ENCODE results near the gene MDN1.
"Not testable (repeated sequence)": the region's sequence is repeated elsewhere in the genome, so short reads cannot be mapped to it uniquely, and the experiment has no call there.

MDN1 gene

GRCh38 chr6:89662659-89663223, 156.9 kb downstream of the MDN1 start:
- no peak overlapping the region for H3K27ac ChIP-seq
- DNase-seq (ENCODE audit: low read depth, low spot score), result no peak

DNA sequence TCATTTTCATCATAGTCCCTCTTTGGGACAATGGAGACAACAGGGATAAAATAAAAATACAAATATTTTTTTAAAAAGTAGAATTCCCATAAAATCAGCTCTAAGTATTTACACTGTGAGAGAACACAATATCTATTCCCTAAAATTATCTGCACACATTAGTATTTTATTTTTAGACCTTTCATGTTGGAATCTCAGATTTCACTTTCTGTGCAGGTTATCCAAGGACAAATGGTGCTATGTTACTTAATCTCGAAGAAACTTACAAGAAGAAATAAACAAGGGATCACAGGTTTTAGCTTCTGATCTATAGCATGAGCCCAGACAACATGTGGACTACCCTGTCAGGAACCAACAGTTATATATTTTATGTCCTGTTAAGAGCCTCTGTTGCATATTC, 158.0 kb downstream of the MDN1 start:
- H3K27ac ChIP-seq, result no peak overlapping the region
- no peak for DNase-seq (ENCODE audit: low read depth, low spot score)

DNA sequence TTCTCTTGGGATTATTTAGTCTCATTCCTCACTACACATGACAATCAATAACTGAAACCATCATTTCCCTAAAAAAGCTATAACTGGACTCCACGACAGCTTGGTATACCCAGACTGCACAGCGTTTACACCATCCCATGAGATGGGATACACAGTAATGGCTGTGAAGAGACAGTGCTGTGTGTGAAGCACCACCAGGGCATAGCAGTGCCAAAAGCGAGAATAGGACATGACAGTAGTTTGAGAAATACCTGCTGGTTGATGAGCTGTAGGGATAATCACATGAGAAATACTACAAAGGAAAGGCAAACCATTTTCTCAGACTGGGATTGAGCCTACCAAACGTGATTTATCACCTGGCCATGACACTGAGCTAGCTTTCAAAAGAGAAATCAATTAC, 158.6 kb downstream of the MDN1 start:
- no peak overlapping the region for H3K27ac ChIP-seq
- DNase-seq (ENCODE audit: low read depth, low spot score), result no peak

GRCh38 chr6:89657445-89658158, 162.0 kb downstream of the MDN1 start:
- H3K27ac ChIP-seq, result no peak overlapping the region
- DNase-seq (ENCODE audit: low read depth, low spot score), result no peak

GRCh38 chr6:89655122-89655521, 164.5 kb downstream of the MDN1 start:
- H3K27ac ChIP-seq, result no peak overlapping the region
- no peak for DNase-seq (ENCODE audit: low read depth, low spot score)

- H3K27ac ChIP-seq, result no peak overlapping the region
- no peak for DNase-seq (ENCODE audit: low read depth, low spot score)
Observed at GRCh38 chr6:89650579-89650978, 169.0 kb downstream of the MDN1 start.

GRCh38 chr6:89649682-89650081, 169.9 kb downstream of the MDN1 start:
- no peak for DNase-seq (ENCODE audit: low read depth, low spot score)
- no peak overlapping the region for H3K27ac ChIP-seq

DNA sequence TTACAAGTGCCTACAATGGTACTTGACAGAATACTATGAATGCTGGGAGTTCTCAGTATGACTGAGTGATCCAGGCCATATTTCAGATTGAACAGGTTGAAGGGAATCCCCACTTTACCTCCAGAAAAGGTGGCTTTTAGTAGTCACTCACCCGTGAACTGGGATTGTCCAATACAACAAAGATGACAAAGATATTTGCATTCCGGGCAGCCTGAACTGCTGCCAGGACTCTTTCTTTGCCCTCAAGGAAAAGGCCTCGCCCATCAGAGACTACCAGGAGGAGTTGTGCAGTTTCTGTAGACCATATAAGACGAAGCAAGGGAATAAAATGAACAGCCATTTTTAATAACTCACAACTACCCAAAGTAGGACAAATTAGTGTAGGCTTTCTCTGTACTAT, 174.7 kb downstream of the MDN1 start:
- DNase-seq (ENCODE audit: low read depth, low spot score), result no peak
- peak overlapping the region; percentile 36 for H3K27ac ChIP-seq

GRCh38 chr6:89643406-89643805, 176.2 kb downstream of the MDN1 start:
- no peak for DNase-seq (ENCODE audit: low read depth, low spot score)
- H3K27ac ChIP-seq, result no peak overlapping the region

- H3K27ac ChIP-seq, result no peak overlapping the region
- no peak for DNase-seq (ENCODE audit: low read depth, low spot score)
Observed at GRCh38 chr6:89642956-89643355, 176.6 kb downstream of the MDN1 start.

DNA sequence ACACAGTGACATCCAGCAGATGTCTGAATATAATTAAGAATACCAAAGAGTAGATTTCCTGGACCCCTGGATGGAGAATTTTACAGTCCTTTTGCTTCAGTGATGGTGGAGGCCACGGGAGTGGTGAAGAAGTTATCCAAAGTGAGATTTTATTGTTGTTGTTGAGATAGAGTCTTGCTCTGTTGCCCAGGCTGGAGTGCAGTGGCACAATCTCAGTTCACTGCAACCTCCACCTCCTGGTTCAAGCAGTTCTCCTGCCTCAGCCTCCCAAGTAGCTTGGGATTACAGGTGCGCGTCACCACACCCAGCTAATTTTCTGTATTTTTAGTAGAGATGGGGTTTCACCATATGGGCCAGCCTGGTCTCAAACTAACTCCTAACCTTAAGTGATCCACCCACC, 178.0 kb downstream of the MDN1 start:
- DNase-seq (ENCODE audit: low read depth, low spot score), result not testable (repeated sequence)
- peak overlapping the region; percentile 26 for H3K27ac ChIP-seq

DNA sequence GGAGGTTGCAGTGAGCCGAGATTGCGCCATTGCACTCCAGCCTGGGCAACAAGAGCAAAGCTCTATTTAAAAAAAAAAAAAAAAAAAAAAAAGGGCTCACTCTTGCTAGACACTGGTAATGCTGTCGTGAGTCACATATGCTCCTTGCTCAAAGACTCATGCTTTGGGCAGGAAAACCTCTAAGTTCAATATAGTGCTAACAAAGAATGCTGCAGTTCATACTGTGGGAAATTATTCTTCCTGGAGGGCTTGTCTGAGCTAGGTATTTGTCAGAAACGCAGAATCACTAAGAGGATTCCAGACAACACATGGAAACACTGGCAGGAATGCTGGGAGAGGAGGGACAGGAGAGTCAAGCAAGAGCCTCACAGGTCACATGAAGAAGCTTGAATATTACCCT, 178.8 kb downstream of the MDN1 start:
- peak overlapping the region; percentile 26 for H3K27ac ChIP-seq
- DNase-seq (ENCODE audit: low read depth, low spot score), result no peak

GRCh38 chr6:89638320-89639195, 181.0 kb downstream of the MDN1 start, which contains the start of gene LYRM2:
Gene LYRM2, minus strand, starts transcription at chr6:89638747. Its CDS starts 31 bp downstream, at chr6:89638716.
- peak; percentile 64 for DNase-seq (ENCODE audit: low read depth, low spot score)
- peak within 1 kb of the TSS; percentile 90 for H3K27ac ChIP-seq

- DNase-seq (ENCODE audit: low read depth, low spot score), result no peak
- H3K27ac ChIP-seq, result peak overlapping the region; percentile 90
Observed at GRCh38 chr6:89637960-89638319, 181.7 kb downstream of the MDN1 start.

DNA sequence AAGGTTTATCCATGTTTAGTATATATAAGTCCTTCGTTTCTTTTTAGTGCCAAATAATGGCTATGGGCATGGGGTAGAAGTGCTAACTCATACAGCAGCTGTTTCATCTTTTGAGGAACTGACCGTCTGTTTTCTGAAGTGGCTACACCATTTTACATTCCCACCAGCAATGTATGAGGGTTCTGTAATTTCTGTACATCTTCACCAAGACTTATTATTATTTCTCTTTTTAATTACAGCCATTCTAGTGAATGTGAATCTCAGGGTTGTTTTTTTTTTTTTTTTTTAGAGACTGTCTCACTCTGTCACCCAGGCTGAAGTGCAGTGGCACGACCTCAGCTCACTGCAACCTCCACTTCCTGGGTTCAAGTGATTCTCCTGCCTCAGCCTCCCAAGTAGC, 183.2 kb downstream of the MDN1 start:
- DNase-seq (ENCODE audit: low read depth, low spot score); H3K27ac ChIP-seq: not testable (repeated sequence)

- H3K27ac ChIP-seq, result no peak overlapping the region
- no peak for DNase-seq (ENCODE audit: low read depth, low spot score)
Observed at GRCh38 chr6:89630488-89630887, 189.1 kb downstream of the MDN1 start.

DNA sequence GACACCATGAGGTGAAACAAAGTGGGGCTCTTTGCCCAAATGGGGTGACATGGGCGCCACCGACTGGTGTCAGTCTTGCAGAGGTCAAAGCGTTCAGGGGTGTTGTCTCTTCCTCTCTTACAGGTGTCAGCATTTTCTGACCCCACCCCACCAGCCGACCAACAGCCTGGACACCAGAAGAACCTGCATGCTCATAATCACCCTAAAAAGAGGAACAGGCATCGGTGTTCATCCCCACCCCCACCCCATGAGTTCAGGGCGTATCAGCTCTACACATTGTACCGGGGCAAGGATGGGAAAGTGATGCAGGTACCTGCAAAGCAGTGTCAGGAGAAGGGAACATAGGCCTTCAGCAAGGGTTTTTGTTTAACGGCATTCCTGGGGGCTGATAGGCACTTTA, 195.8 kb downstream of the MDN1 start:
- H3K27ac ChIP-seq, result no peak overlapping the region
- no peak for DNase-seq (ENCODE audit: low read depth, low spot score)

DNA sequence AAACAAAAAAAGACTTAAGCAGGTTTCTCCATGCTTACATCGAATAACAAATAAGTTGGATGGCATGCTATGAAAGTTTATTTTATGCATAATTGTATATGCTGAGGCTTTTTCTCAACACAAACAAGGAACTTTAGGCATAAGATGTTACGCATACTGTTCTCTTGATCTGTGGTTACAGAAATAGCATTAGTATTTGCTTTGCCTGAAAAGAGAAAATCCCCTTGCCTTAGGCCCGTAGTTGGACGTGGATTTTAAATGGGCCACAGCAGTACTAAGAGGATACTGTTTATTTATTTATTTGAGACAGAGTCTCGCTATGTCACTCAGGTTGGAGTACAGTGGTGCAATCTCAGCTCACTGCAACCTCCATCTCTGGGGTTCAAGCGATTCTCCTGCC, 200.0 kb downstream of the MDN1 start:
- no peak for DNase-seq (ENCODE audit: low read depth, low spot score)
- H3K27ac ChIP-seq, result no peak overlapping the region

- no peak overlapping the region for H3K27ac ChIP-seq
- DNase-seq (ENCODE audit: low read depth, low spot score), result no peak
Observed at GRCh38 chr6:89618026-89618425, 201.6 kb downstream of the MDN1 start.

DNA sequence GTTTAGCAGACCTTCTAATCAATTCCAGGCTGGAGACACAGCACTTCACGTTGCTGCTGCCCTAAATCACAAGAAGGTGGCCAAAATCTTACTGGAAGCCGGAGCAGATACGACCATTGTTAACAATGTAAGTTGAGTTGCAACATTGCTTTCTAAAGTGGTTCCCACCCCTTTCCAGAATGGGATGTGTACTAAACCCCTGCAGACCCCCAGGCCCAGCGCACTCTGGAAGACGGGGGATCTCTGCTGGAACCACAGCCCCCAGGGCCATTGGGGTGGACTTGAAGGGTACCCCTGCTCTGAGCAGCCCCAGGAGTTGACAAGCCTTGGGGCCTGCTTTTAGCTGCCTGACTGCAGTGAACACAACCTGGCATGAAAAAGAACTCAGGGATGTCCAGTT, 203.1 kb downstream of the MDN1 start:
- DNase-seq (ENCODE audit: low read depth, low spot score), result no peak
- no peak overlapping the region for H3K27ac ChIP-seq

DNA sequence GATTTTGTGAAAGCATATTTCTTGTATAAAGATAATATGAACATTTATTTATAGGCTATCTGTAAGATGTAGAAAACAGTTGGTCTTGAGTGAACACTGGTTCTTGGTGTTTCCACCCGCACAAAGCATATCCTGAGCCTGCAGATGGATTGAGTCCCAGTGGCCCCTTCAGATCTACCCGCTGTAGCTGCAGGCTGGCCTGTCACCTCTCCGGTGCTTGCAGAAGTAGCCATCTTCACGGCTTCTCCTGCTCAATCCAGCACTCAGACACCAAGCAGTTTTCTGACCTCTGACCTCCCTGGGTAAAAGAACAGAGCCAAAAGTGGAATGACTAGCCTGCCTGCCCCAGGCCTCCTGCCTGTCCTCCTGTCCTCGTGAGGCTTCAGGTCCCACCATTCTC, 203.7 kb downstream of the MDN1 start:
- no peak for DNase-seq (ENCODE audit: low read depth, low spot score)
- no peak overlapping the region for H3K27ac ChIP-seq
